Activated naive CD4-positive, alpha-beta T cell treated with anti-CD3 and anti-CD28 coated beads for 36 hours (primary cell): ENCODE results near the gene MBOAT7. TPM values are rescaled to one million over a fixed set of nuclear protein-coding genes. Genes with fewer than 3 reads are reported as not detected.
"Not testable (repeated sequence)": the region's sequence is repeated elsewhere in the genome, so short reads cannot be mapped to it uniquely, and the experiment has no call there.

Experiments used
- CTCF ChIA-PET: fragments of 350-600 bp; sonication (Branson Sonifier 250); formaldehyde crosslinking; loops from one replicate; lab custom pipeline; 2021; ENCODE audit warnings: antibody characterized with exemption; lab: Charles Lee
- DNase-seq: peaks from one replicate; pipeline ENCODE4 v3.0.0-alpha.2; 2020
- H3K27ac Mint-ChIP-seq: one replicate; pipeline ENCODE4 v1.8.0; 2021; ENCODE audit warnings: mild to moderate bottlenecking, mixed read lengths
- H3K27me3 Mint-ChIP-seq: one replicate; pipeline ENCODE4 v1.8.0; 2021; ENCODE audit warnings: low read depth, mixed read lengths
- H3K36me3 Mint-ChIP-seq: one replicate; pipeline ENCODE4 v1.8.0; 2021; ENCODE audit warnings: low read depth, mixed read lengths
- H3K4me1 Mint-ChIP-seq: one replicate; pipeline ENCODE4 v1.8.0; 2021; ENCODE audit warnings: low read depth, mixed read lengths
- H3K4me3 Mint-ChIP-seq: one replicate; pipeline ENCODE4 v1.8.0; 2021; ENCODE audit warnings: mild to moderate bottlenecking, moderate library complexity, mixed read lengths
- H3K9me3 Mint-ChIP-seq: one replicate; pipeline ENCODE4 v1.8.0; 2021; ENCODE audit warnings: mixed read lengths
- intact Hi-C: fragments of 100-400 bp; cut with micrococcal nuclease; formaldehyde crosslinking; loops from one replicate; pipeline ENCODE4 v1.15.1; 2023
- total RNA-seq, 2 experiments: library from RNA; stranded (reverse); gene quantifications; one replicate each; pipeline ENCODE4 v1.2.3, GENCODE V29; 2021

MBOAT7 gene, protein sequence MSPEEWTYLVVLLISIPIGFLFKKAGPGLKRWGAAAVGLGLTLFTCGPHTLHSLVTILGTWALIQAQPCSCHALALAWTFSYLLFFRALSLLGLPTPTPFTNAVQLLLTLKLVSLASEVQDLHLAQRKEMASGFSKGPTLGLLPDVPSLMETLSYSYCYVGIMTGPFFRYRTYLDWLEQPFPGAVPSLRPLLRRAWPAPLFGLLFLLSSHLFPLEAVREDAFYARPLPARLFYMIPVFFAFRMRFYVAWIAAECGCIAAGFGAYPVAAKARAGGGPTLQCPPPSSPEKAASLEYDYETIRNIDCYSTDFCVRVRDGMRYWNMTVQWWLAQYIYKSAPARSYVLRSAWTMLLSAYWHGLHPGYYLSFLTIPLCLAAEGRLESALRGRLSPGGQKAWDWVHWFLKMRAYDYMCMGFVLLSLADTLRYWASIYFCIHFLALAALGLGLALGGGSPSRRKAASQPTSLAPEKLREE
- total RNA-seq, result 10 to 100 TPM; 33.7 to 36.1 TPM

DNA sequence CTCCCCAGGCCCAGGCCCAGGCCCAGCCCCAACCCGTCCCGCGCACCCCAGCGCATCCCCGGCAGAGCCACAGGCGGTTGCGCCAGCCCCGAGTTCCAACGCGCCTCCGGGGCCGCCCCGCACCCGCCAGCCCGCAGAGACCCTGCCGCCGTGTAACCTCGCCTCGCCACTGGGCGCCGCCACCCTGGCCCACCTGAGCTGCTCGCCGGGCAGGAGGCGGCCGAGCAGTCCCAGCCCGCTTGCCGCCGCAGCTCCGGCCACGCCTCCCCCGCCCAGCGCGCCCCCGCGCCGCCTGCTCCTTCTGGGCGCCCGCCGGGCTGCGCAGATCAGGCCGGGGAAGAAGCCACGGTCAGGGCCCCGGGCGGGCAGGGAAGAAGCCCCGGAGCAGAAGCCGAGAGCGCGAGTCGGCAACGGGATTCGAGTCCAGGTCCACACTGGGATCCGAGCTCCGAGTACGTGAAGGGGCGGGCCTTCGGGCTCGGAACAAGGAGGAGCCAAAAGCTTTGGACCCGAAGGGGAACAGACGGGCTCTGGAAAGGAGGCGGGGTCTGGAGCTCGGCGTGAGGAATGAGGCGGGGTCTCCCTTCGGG lies at the start of gene MBOAT7:
MBOAT7 (minus strand) TSS at position 436 of the 590 bp plus-strand sequence. CDS start 1,072 bp downstream, outside the sequence.
- CTCF ChIA-PET, result interaction anchor here (0.5 to 1.6 kb wide), 6 partner anchors 24 to 164 kb away, joined by 3 to 7 read pairs (median 4); partner anchors contain the start of genes CNOT3 and LENG1
- H3K27me3 Mint-ChIP-seq, result no peaks in the 10 kb centered on the region
- no peaks in the 10 kb centered on the region for H3K9me3 Mint-ChIP-seq
- H3K4me1 Mint-ChIP-seq, result peaks cover 31% of the 10 kb centered on the region
- H3K36me3 Mint-ChIP-seq, result peaks cover 21% of the 10 kb centered on the region
- H3K4me3 Mint-ChIP-seq, result peak within 1 kb of the TSS; percentile 82
- DNase-seq, result peak; percentile 70
- H3K27ac Mint-ChIP-seq, result peak within 1 kb of the TSS; percentile 96
- intact Hi-C loops, result no loop called here

DNA sequence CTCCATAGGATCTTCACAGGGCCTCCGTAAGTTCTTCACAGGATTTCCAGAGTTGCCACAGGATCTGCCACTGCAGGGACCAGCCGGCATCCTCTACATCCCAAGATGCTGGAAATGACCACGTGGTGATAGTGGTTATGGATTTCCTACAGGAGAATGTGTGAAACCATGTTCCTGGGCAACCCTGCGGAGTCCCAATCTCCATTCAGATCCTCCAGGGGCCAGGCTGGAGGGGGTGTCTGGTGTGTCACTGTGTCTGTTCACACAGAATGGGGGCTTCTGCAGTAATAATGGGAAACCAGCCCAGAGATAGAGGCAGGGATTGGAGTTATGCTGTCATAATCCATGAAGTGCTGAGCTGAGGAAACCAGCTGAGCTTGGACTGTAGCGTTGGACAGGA lies 44.6 kb upstream of the MBOAT7 start:
- no peak for DNase-seq
- Mint-ChIP-seq H3K36me3 (no peaks in the 10 kb centered on the region), H3K27ac (no peak overlapping the region), H3K4me3 (no peak overlapping the region), H3K9me3 (no peaks in the 10 kb centered on the region), H3K27me3 (peaks cover 19% of the 10 kb centered on the region), H3K4me1 (peaks cover 3% of the 10 kb centered on the region)
- CTCF ChIA-PET, result no interaction called here
- intact Hi-C loops, result no loop called here

DNA sequence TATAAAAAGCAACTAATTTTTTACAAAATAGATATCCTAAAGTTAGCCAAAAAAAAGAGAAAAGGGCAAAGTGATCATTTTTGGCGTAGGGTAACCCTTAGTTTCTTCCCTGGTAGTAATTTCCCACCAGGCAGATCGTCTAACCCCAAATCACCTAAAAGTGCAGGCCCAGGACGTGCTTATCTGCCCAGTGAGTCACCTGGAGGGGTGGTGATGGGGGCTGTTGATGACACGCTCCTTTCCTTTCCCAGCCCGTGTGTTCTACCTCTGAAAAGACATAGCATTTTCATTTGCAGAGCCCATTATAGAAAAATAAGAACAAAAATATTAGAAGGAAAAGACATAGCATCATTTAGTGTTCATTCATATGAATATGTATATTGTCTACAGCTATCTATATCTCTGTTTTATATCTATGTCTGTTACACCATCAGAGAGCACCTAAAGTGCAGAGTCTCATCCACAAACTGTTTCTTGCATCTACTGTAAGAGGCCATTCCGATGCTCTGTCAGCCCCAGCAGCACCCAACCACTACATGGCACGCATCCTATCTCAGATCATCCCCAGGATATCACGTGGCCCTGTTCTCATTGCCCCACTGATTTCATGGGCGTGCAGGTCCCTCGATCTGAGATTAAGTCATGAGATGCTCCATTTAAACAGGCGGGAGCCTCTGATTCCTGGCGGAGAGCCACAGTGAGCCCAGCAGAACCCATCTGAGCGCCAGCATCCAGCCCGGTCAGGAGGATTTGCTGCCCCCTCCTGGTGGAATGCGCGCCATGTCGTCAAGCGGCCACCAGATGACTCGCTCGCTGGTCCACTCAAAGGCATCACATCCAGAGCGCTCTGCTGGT lies 41.9 kb upstream of the MBOAT7 start:
- peak; percentile 91 for DNase-seq
- CTCF ChIA-PET, result interaction anchor here (0.8 to 1.1 kb wide), 3 partner anchors 35 to 64 kb away, joined by 4 to 5 read pairs (median 5); no protein-coding TSS in a partner anchor
- H3K4me3 Mint-ChIP-seq, result no peak overlapping the region
- intact Hi-C loops, result loop anchor here (1.0 kb wide), 1 partner anchor 63 kb away; no protein-coding TSS in a partner anchor
- H3K9me3 Mint-ChIP-seq, result no peaks in the 10 kb centered on the region
- no peak overlapping the region for H3K27ac Mint-ChIP-seq
- H3K27me3 Mint-ChIP-seq, result peaks cover 20% of the 10 kb centered on the region
- H3K36me3 Mint-ChIP-seq, result no peaks in the 10 kb centered on the region
- H3K4me1 Mint-ChIP-seq, result peaks cover 3% of the 10 kb centered on the region

DNA sequence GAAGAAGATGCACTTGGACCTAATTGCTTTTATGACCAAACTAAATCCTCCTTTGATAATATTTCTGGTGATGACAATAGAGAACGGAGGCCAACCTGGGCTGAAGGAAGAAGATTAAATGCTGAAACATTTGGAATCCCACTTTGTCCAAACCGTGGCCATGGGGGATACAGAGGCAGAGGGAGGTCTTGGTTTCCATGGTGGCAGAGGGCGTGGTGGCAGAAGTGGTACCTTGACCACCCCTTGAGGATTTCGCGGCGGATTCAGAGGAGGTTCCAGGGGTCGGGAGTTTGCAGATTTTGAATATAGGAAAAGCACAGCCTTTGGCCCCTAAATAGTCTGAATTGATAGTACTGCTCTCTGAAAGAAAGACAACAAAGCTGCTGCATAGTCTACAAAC lies 40.7 kb upstream of the MBOAT7 start:
- Mint-ChIP-seq H3K27me3 (peaks cover 20% of the 10 kb centered on the region), H3K4me3 (no peak overlapping the region), H3K9me3 (no peaks in the 10 kb centered on the region), H3K4me1 (peaks cover 3% of the 10 kb centered on the region), H3K27ac (no peak overlapping the region), H3K36me3 (no peaks in the 10 kb centered on the region)
- DNase-seq, result no peak
- intact Hi-C loops, result no loop called here
- CTCF ChIA-PET, result no interaction called here

DNA sequence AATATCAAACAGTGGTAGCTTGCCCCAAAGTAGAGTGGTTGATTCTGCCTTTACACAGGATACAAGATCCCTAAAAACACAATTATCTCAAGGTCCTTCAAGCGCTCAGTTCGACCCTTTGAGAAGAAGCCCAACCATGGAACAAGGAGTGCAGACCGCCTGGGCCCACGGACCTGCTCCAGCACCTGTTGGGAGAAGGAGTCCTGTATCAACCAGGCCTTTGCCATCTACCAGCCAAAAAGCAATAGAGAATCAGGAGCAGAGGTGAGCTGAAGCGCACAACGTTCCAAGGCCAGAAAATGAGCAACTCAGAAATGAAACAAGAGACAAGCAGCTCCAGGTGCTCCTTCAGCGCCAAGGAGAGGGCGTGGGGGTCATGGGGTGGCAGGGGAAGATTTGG lies 39.8 kb upstream of the MBOAT7 start:
- no peaks in the 10 kb centered on the region for H3K9me3 Mint-ChIP-seq
- H3K4me3 Mint-ChIP-seq, result no peak overlapping the region
- CTCF ChIA-PET, result interaction anchor here (1.3 kb wide), 2 partner anchors 40 to 59 kb away, joined by 3 read pairs; partner anchors contain the start of gene MBOAT7
- peaks cover 3% of the 10 kb centered on the region for H3K4me1 Mint-ChIP-seq
- peaks cover 19% of the 10 kb centered on the region for H3K27me3 Mint-ChIP-seq
- H3K27ac Mint-ChIP-seq, result no peak overlapping the region
- DNase-seq, result no peak
- intact Hi-C loops, result no loop called here
- H3K36me3 Mint-ChIP-seq, result no peaks in the 10 kb centered on the region

DNA sequence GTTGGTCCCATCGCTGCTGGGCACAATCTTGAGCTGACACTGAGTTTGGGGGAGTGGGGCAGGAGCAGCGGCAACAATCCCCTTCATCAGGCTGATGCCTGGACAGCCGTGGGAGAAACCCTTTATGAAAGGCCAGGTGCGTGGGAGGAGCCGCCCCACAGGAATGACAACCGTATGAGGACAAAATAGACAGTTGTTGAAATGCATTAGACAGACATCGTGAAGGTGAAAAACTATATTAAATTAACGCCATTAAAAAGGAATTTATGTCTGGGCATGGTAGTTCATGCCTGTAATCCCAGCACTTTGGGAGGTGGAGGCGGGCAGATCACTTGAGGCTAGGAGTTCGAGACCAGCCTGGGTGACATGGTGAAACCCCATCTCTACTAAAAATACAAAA lies 35.2 kb upstream of the MBOAT7 start:
- intact Hi-C loops, CTCF ChIA-PET, DNase-seq, H3K36me3 Mint-ChIP-seq, H3K9me3 Mint-ChIP-seq, H3K4me3 Mint-ChIP-seq, H3K4me1 Mint-ChIP-seq, H3K27ac Mint-ChIP-seq: not testable (repeated sequence)
- H3K27me3 Mint-ChIP-seq, result peaks cover 11% of the 10 kb centered on the region

DNA sequence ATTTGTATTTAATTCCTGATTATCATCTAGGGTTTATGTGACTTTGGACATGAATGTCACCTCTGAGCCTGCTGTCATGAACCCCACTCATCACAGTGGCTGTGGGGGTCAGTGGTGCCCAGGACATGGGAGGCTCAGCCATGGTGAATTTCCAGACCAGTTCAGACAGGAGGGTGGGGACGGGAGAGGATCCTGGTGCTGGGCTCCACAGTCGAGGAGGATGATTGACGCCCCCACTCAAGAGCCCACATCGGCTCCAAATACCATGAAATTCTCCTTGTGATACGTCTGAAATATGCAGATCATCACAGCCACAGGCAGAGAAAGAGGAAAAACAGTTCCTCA lies 34.5 kb upstream of the MBOAT7 start:
- H3K4me1 Mint-ChIP-seq, H3K27ac Mint-ChIP-seq, DNase-seq, H3K4me3 Mint-ChIP-seq, H3K36me3 Mint-ChIP-seq, H3K9me3 Mint-ChIP-seq, H3K27me3 Mint-ChIP-seq, CTCF ChIA-PET: not testable (repeated sequence)
- intact Hi-C loops, result loop anchor here (2.0 kb wide), 1 partner anchor 21 kb away; no protein-coding TSS in a partner anchor

DNA sequence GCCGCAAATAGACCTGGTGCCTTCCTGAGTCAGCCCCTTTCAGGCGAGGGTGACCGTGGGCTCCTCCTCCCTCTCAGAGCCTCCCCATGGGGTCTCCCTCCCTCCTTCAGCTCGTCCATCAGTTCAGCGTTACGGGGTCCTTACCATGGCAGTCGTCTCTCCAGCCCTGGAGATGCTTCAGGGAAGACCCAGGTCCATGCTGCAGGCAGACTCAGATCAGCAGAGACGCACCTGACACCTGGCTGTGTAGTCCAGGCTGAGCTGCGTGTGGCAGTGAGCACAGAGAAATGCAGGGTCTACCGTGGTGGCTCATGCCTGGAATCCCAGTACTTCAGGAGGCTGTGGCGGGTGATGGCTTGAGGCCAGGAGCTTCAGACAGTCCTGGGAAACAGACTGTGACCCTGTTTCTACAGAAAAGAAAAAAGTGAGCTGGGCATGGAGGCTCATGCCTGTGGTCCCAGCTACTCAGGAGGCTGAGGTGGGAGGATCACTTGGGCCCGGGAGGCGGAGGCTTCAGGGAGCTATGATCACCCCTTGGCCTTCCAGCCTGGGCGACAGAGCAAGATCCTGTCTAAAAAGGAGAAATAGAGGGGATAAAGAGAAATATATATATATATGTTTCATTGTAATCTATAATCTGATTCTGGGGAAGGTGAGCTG lies 34.0 kb upstream of the MBOAT7 start:
- not testable (repeated sequence) for H3K27ac Mint-ChIP-seq, H3K4me1 Mint-ChIP-seq, H3K27me3 Mint-ChIP-seq, H3K9me3 Mint-ChIP-seq, H3K36me3 Mint-ChIP-seq, H3K4me3 Mint-ChIP-seq, DNase-seq
- CTCF ChIA-PET, result interaction anchor here (0.7 to 1.1 kb wide), 2 partner anchors 9 to 12 kb away, joined by 3 read pairs; no protein-coding TSS in a partner anchor
- intact Hi-C loops, result loop anchor here (2.0 kb wide), 1 partner anchor 21 kb away; no protein-coding TSS in a partner anchor

DNA sequence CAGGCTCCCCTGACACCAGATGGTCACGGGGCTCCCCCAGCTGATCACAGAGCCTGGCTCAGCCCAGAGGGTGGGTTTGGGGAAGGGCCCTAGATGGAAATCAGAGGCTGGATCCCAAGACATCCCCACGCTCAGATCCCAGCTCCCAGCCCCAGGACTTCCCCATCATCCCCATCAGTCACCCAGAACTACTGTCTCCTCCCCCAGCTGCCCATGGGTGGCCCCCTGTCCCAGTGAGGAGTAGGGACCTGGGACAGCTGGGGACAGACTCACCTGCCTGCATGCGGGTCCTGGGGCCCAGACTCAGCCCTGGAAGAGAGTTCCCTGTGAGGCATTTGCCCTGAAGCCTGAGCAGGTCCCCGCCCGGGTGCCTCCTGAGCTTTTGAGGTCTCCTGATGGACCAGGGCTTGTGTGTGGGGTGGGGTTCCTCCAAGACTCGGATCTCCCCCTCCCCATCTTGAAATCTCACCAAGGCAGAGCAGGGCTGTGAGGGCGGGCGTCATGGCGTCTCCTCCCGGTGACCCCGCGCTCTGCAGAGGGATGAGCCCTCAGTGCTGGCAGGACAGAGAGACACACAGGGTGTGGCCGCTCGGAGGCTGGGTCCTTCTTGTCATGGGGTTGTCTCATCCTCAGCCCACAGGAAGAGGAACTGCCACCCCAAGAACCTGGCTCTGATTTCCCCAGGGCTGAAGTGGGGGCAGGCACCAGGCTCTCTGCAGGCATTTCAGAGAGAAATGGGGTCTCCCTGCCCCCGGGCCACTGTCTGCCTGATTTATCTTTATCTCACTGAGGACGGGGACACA lies 33.3 kb upstream of the MBOAT7 start, which contains the start of gene LILRB3:
LILRB3 (minus strand) TSS at position 534 of the 803 bp plus-strand sequence; CDS start at position 503, 31 bp downstream.
- H3K36me3 Mint-ChIP-seq, H3K27me3 Mint-ChIP-seq, H3K4me1 Mint-ChIP-seq, DNase-seq, H3K4me3 Mint-ChIP-seq, H3K9me3 Mint-ChIP-seq, H3K27ac Mint-ChIP-seq: not testable (repeated sequence)
- CTCF ChIA-PET, result interaction anchor here (0.7 to 1.1 kb wide), 2 partner anchors 10 to 12 kb away, joined by 3 read pairs; no protein-coding TSS in a partner anchor
- intact Hi-C loops, result loop anchor here (2.0 kb wide), 1 partner anchor 22 kb away; no protein-coding TSS in a partner anchor

DNA sequence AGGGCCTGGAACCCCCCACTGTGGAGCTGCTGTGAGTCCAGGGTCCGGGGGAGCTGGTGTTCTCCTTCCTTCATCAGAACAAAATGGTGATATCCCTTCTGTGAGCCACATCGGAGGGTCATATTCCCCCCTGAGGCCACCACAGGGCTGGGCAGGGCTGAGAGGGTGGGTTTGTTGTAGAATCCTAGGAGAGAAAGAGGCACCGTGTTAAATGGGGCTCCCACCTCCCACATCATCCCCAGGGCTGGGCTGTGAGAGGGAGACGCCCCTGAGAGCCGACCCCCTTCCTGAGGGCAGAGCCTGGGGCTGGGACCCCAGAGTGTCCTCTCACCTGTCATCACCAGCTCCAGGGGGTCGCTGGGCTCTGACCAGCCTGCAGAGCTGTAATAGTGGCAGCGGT lies 32.6 kb upstream of the MBOAT7 start:
- H3K9me3 Mint-ChIP-seq, H3K27me3 Mint-ChIP-seq, H3K27ac Mint-ChIP-seq, H3K4me3 Mint-ChIP-seq, DNase-seq, CTCF ChIA-PET, H3K4me1 Mint-ChIP-seq, H3K36me3 Mint-ChIP-seq: not testable (repeated sequence)
- intact Hi-C loops, result loop anchor here (2.0 kb wide), 1 partner anchor 23 kb away; no protein-coding TSS in a partner anchor

DNA sequence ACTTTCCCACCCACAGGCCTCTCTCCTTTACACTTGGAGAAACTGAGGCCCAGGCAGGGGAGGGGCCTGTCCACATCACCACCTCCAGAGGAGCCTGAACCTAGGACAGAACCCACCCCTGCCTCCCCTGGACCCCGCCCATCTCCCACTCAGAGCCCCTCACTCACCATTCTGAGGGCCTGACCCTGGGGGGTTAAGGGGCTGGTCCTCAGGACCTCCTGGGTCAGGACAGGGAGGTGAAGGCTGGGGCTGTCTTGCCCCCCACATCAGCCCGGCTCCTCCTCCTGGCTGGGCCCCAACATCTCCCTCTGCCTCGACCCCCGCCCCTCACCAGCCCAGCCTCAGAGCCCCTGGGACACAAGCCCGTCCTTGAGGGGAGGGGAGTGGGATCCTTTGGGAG lies 30.3 kb upstream of the MBOAT7 start:
- H3K36me3 Mint-ChIP-seq, H3K4me1 Mint-ChIP-seq, H3K4me3 Mint-ChIP-seq, H3K27me3 Mint-ChIP-seq, H3K27ac Mint-ChIP-seq, H3K9me3 Mint-ChIP-seq, intact Hi-C loops, DNase-seq, CTCF ChIA-PET: not testable (repeated sequence)
